AG10803 (cell line): ENCODE data around the gene ATP6V0E1.

Source experiments
- DNase-seq: peaks from one replicate; pipeline ENCODE4 v3.0.0; 2010; ENCODE audit warnings: low read depth
- H3K4me3 ChIP-seq: 2 replicates; pipeline ENCODE4 v1.5.1; 2011; ENCODE audit warnings: mild to moderate bottlenecking, low read length, control low read depth
- CTCF ChIP-seq: conservative IDR thresholded peaks from 2 replicates; pipeline ENCODE4 v1.5.1; 2011; ENCODE audit warnings: mild to moderate bottlenecking, low read length, control low read depth, inconsistent platforms

Gene ATP6V0E1

GRCh38 chr5:172949426-172949825, 34.1 kb upstream of the ATP6V0E1 start:
- no peak for TF ChIP-seq CTCF
- DNase-seq, result no peak

DNA sequence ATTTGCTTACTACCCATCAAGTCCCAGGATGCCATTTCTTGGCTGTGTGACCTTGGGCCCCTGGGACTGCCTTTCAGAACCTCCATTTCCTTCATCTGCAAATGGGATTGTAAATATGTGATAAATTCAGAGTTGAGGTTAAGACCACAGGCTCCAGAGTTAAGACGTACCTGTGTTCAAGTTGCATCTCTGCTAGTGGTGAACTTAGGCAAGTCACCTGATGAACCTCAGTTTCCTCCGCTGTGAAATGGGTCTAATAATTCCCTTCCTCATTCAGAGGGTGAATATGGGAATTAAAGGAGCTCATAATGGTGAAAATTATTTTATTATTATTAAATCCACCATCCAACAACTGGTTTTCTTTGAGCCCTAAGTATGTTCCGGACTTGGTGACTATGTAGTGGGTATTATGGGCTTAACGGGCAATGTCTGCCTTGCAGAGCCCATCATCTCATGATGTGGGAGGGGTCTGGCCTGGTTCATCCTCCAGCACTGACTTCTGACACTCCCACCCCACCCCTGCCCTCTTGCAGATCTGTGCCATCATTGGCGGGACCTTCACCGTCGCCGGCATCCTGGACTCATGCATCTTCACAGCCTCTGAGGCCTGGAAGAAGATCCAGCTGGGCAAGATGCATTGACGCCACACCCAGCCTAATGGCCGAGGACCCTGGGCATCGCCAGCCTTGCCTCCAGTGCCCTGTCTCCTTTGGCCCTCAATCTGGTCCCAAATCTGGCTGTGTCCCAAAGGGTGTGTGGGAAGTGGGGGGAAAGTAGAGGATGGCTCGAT, 33.2 kb upstream of the ATP6V0E1 start:
- no peak for TF ChIP-seq CTCF
- DNase-seq, result no peak
- H3K4me3 ChIP-seq, result no peak overlapping the region

More at GRCh38 chr5:172949426-172949825, 34.1 kb upstream of the ATP6V0E1 start:
- no peak overlapping the region for H3K4me3 ChIP-seq

DNA sequence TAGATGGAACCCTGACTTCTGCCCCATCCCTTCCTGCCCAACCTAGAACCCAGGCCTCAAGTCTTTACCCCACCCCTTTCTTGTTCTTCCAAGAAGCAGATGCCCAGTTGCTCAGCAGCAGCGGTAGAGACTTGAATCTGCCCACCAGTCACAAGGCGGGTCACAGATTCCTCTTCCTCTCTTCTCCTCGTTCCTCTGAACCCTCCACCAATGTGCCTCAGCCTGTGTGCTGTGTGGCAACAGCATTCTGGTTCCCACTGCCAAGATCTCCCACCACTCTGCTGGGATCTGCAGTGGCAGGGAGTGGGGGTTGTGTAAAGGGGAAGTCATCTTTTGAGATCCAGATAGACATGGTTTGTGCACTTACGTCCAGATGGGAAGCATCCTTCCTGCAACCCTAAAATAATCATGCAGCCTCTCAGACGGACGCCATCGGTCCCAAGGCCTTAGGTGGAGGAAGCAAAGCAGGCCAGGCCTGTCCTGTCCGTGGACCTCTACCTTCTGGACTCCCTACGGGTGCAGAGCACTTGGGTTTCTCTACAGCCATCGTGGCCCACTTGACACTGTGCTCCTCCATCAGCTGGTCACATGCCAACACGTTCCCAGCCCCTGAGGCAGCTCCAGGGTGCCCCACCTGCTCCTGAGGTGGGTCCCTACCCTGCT, 32.1 kb upstream of the ATP6V0E1 start:
- TF ChIP-seq CTCF, result no peak
- DNase-seq, result no peak
- peak overlapping the region; percentile 15; the same call in 1 of the 2 replicates for H3K4me3 ChIP-seq

GRCh38 chr5:172952034-172952511, 31.5 kb upstream of the ATP6V0E1 start:
- H3K4me3 ChIP-seq, result no peak overlapping the region
- peak; percentile 90 for DNase-seq
- no peak for TF ChIP-seq CTCF

GRCh38 chr5:172953776-172954675, 29.5 kb upstream of the ATP6V0E1 start:
- DNase-seq, result peak; percentile 97
- TF ChIP-seq CTCF, result no peak

DNA sequence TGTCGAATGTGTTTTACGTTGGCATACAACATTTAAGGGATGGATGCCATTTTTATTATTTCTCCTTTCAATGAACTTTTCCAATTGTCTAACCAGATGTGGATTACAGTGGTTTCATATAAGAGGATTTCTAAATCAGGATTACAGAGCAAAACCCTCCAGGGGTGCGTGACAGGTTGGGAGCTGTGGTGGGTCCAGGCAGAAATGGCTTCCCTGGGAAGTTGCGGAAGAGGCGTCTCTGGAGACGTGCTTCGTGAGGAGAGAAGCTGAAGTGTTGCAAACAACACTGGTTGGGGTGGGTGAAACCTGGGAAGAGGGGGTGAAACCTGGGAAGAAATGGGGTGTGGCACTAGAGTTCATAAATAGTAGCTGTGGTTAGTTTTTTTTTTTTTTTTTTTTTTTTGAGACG, 28.8 kb upstream of the ATP6V0E1 start:
- DNase-seq, result peak; percentile 67
- no peak overlapping the region for H3K4me3 ChIP-seq
- TF ChIP-seq CTCF, result no peak

More at GRCh38 chr5:172953776-172954675, 29.5 kb upstream of the ATP6V0E1 start:
- no peak overlapping the region for H3K4me3 ChIP-seq
